ENCODE measurements around the gene CPSF4.

- TF ChIP-seq CTCF (conservative IDR thresholded peaks at IDR 0.05; ENCODE audit: low read length) (no peak), EZH2phosphoT487 (IDR thresholded peaks at IDR 0.05; ENCODE audit: borderline replicate concordance, low read depth, low read length) (no peak)
These were observed 30.8 kb upstream of the CPSF4 start for GRCh38 chr7:99407872-99408378.
